Measurements from ENCODE around the gene ZNF230.

The ZNF230 gene

GRCh38 chr19:44050740-44051649 is 48.2 kb downstream of the ZNF230 start:
- DNase-seq: no peak

- no peak for DNase-seq
Observed at GRCh38 chr19:44051650-44052402, 49.1 kb downstream of the ZNF230 start, which contains the start of gene ZNF223. Gene ZNF223 (plus strand): TSS chr19:44052036. CDS start chr19:44055177, 3,141 bp downstream.

- no peak for DNase-seq
Observed at GRCh38 chr19:44055870-44056269, 53.1 kb downstream of the ZNF230 start.

- DNase-seq: no peak
Observed at GRCh38 chr19:44059229-44059628, 56.5 kb downstream of the ZNF230 start.

GRCh38 chr19:44061038-44061437 is 58.3 kb downstream of the ZNF230 start:
- DNase-seq: no peak
